ENCODE results near the gene FBXL20. TPM values are rescaled to one million over a fixed set of nuclear protein-coding genes. Genes with fewer than 3 reads are reported as not detected.
"Not testable (repeated sequence)": the region's sequence is repeated elsewhere in the genome, so short reads cannot be mapped to it uniquely, and the experiment has no call there.

Gene FBXL20
- total RNA-seq, 1 donor: 15.8 TPM

GRCh38 chr17:39357986-39358385 is 43.4 kb downstream of the FBXL20 start:
- H3K4me1 ChIP-seq (ENCODE audit: insufficient read depth, low read length): peaks cover 35% of the 10 kb centered on the region
- no peaks in the 10 kb centered on the region for H3K9me3 ChIP-seq (ENCODE audit: low read depth, low read length)
- H3K27me3 ChIP-seq (ENCODE audit: insufficient read depth, low read length): no peaks in the 10 kb centered on the region
- H3K4me3 ChIP-seq (ENCODE audit: low read length): no peak overlapping the region

DNA sequence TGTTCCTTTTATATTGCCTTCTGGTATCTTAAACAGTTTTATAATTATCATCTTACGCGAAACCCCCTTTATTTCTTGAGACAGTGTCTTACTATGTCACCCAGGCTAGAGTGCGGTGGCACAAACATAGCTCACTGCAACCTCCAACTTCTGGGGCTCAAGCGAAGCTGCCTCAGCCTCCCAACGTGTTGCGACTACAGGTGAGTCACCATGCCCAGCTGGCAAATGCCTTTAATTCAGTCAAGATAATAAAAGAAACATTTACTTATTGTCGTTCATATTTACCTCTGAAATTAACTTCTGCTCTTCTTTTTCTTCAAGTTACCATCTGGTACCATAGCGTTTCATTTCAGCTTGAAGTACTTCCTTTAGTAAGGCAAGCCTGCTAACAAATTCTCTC is 43.9 kb downstream of the FBXL20 start:
- Histone ChIP-seq H3K4me3 (ENCODE audit: low read length) (no peak overlapping the region), H3K9me3 (ENCODE audit: low read depth, low read length) (no peaks in the 10 kb centered on the region), H3K4me1 (ENCODE audit: insufficient read depth, low read length) (peaks cover 30% of the 10 kb centered on the region), H3K27me3 (ENCODE audit: insufficient read depth, low read length) (no peaks in the 10 kb centered on the region)

- no peak overlapping the region for H3K4me3 ChIP-seq (ENCODE audit: low read length)
- H3K4me1 ChIP-seq (ENCODE audit: insufficient read depth, low read length): peaks cover 12% of the 10 kb centered on the region
- H3K27me3 ChIP-seq (ENCODE audit: insufficient read depth, low read length): no peaks in the 10 kb centered on the region
- H3K9me3 ChIP-seq (ENCODE audit: low read depth, low read length): no peaks in the 10 kb centered on the region
Observed at GRCh38 chr17:39352986-39353385, 48.4 kb downstream of the FBXL20 start.

DNA sequence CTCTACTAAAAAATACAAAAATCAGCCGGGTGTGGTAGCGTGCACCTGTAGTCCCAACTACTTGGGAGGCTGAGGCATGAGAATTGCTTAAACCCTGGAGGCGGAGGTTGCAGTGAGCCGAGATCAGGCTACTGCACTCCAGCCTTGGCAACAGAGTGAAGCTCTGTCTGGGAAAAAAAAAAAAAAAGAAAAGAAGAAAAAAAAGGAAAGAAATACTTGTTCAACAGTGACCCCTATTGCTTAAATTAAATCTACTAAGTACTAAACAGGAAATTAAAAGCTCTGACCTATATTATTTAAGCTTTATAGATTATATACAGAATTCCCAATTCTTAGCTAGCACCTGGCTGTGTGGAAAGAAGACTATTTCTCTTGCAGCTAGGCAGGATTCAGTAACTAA is 48.9 kb downstream of the FBXL20 start:
- Histone ChIP-seq H3K4me1 (ENCODE audit: insufficient read depth, low read length) (peaks cover 12% of the 10 kb centered on the region), H3K27me3 (ENCODE audit: insufficient read depth, low read length) (no peaks in the 10 kb centered on the region), H3K9me3 (ENCODE audit: low read depth, low read length) (no peaks in the 10 kb centered on the region), H3K4me3 (ENCODE audit: low read length) (no peak overlapping the region)

DNA sequence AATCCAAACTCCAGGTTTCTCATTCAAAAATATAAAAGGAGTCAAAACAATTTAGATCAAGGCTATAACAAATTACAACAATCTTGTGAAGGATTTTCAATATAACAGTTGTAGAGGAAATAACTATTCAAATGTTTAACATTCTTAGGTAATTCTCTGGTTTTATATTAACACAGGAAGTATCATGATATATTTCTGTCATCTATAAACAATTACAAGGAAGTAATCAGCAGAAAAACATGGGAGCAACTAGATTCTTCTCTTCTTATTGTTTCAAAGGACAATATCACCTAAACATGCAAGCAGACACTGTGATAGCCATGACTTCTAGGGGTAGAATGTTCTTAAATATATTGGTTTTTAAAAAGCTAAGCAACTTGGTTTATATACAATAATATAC is 49.9 kb downstream of the FBXL20 start:
- H3K4me1 ChIP-seq (ENCODE audit: insufficient read depth, low read length): peaks cover 12% of the 10 kb centered on the region
- no peaks in the 10 kb centered on the region for H3K9me3 ChIP-seq (ENCODE audit: low read depth, low read length)
- H3K4me3 ChIP-seq (ENCODE audit: low read length): no peak overlapping the region
- H3K27me3 ChIP-seq (ENCODE audit: insufficient read depth, low read length): no peaks in the 10 kb centered on the region

DNA sequence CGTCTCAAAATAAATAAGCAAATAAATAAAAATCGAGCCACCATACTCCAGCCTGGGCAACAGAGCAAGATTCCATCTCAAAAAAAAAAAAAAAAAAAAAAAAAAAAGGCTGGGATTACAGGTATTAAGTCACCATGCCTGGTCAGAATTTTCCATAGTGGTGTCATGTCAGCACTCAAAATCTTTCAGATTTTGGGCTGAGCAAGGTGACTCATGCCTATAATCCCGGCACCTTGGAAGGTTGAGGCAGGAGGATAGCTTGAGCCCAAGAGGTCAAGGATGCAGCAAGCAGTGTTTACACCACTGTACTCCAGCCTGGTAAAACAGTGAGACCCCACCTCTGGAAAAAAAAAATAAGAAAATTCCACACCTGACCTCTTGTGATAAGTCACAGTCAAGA is 52.2 kb downstream of the FBXL20 start:
- Histone ChIP-seq H3K4me1 (ENCODE audit: insufficient read depth, low read length) (peaks cover 11% of the 10 kb centered on the region), H3K9me3 (ENCODE audit: low read depth, low read length) (no peaks in the 10 kb centered on the region), H3K4me3 (ENCODE audit: low read length) (no peak overlapping the region), H3K27me3 (ENCODE audit: insufficient read depth, low read length) (no peaks in the 10 kb centered on the region)

DNA sequence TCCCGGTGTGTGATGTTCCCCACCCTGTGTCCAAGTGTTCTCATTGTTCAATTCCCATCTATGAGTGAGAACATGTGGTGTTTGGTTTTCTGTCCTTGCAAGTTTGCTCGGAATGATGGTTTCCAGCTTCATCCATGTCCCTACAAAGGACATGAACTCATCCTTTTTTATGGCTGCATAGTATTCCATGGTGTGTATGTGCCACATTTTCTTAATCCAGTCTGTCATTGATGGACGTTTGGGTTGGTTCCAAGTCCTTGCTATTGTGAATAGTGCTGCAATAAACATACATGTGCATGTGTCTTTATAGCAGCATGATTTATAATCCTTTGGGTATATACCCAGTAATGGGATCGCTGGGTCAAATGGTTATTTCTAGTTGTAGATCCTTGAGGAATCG is 54.6 kb downstream of the FBXL20 start:
- not testable (repeated sequence) for H3K4me3 ChIP-seq (ENCODE audit: low read length); H3K9me3 ChIP-seq (ENCODE audit: low read depth, low read length); H3K27me3 ChIP-seq (ENCODE audit: insufficient read depth, low read length); H3K4me1 ChIP-seq (ENCODE audit: insufficient read depth, low read length)

- no peak overlapping the region for H3K4me3 ChIP-seq (ENCODE audit: low read length)
- H3K9me3 ChIP-seq (ENCODE audit: low read depth, low read length): no peaks in the 10 kb centered on the region
- H3K27me3 ChIP-seq (ENCODE audit: insufficient read depth, low read length): no peaks in the 10 kb centered on the region
- peaks cover 7% of the 10 kb centered on the region for H3K4me1 ChIP-seq (ENCODE audit: insufficient read depth, low read length)
Observed at GRCh38 chr17:39341541-39341940, 59.9 kb downstream of the FBXL20 start.

- Histone ChIP-seq H3K4me1 (ENCODE audit: insufficient read depth, low read length) (peaks cover 13% of the 10 kb centered on the region), H3K27me3 (ENCODE audit: insufficient read depth, low read length) (no peaks in the 10 kb centered on the region), H3K4me3 (ENCODE audit: low read length) (no peak overlapping the region), H3K9me3 (ENCODE audit: low read depth, low read length) (no peaks in the 10 kb centered on the region)
Observed at GRCh38 chr17:39340731-39341130, 60.7 kb downstream of the FBXL20 start.

GRCh38 chr17:39339272-39339671 is 62.2 kb downstream of the FBXL20 start:
- no peaks in the 10 kb centered on the region for H3K9me3 ChIP-seq (ENCODE audit: low read depth, low read length)
- no peaks in the 10 kb centered on the region for H3K27me3 ChIP-seq (ENCODE audit: insufficient read depth, low read length)
- peaks cover 24% of the 10 kb centered on the region for H3K4me1 ChIP-seq (ENCODE audit: insufficient read depth, low read length)
- H3K4me3 ChIP-seq (ENCODE audit: low read length): no peak overlapping the region

DNA sequence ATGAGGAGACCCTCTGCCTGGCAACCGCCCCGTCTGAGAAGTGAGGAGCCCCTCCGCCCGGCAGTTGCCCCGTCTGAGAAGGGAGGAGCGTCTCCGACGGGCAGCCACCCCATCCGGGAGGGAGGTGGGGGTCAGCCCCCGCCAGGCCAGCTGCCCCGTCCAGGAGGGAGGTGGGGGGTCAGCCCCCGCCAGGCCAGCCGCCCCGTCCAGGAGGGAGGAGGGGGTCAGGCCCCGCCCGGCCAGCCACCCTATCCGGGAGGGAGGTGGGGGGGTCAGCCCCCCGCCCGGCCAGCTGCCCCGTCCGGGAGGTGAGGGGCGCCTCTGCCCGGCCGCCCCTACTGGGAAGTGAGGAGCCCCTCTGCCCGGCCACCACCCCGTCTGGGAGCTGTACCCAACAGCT is 63.8 kb downstream of the FBXL20 start:
- not testable (repeated sequence) for H3K4me3 ChIP-seq (ENCODE audit: low read length); H3K27me3 ChIP-seq (ENCODE audit: insufficient read depth, low read length); H3K9me3 ChIP-seq (ENCODE audit: low read depth, low read length)
- peaks cover 24% of the 10 kb centered on the region for H3K4me1 ChIP-seq (ENCODE audit: insufficient read depth, low read length)

- H3K4me1 ChIP-seq (ENCODE audit: insufficient read depth, low read length): peaks cover 24% of the 10 kb centered on the region
- H3K27me3 ChIP-seq (ENCODE audit: insufficient read depth, low read length): no peaks in the 10 kb centered on the region
- H3K9me3 ChIP-seq (ENCODE audit: low read depth, low read length): no peaks in the 10 kb centered on the region
- H3K4me3 ChIP-seq (ENCODE audit: low read length): no peak overlapping the region
Observed at GRCh38 chr17:39335704-39336223, 65.7 kb downstream of the FBXL20 start.

DNA sequence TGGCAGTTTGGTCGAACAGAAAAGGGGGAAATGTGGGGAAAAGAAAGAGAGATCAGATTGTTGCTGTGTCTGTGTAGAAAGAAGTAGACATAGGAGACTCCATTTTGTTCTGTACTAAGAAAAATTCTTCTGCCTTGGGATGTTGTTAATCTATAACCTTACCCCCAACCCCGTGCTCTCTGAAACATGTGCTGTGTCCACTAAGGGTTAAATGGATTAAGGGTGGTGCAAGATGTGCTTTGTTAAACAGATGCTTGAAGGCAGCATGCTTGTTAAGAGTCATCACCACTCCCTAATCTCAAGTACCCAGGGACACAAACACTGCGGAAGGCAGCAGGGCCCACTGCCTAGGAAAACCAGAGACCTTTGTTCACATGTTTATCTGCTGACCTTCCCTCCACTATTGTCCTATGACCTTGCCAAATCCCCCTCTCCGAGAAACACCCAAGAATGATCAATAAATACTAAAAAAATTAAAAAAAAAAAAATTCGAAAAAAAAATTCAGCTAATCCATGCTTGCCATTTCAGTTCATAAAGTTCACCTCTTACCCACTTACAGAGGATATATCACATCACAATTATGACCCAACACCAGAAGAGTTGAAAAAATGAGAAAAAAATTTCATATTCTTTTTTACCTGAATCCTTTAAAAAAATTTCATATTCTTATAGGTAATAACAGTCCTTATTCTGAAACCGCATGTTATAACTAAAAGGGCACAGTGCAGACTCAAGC is 67.2 kb downstream of the FBXL20 start:
- H3K9me3 ChIP-seq (ENCODE audit: low read depth, low read length); H3K27me3 ChIP-seq (ENCODE audit: insufficient read depth, low read length); H3K4me3 ChIP-seq (ENCODE audit: low read length): not testable (repeated sequence)
- peaks cover 21% of the 10 kb centered on the region for H3K4me1 ChIP-seq (ENCODE audit: insufficient read depth, low read length)

- H3K4me3 ChIP-seq (ENCODE audit: low read length): no peak overlapping the region
- H3K4me1 ChIP-seq (ENCODE audit: insufficient read depth, low read length): peaks cover 17% of the 10 kb centered on the region
- H3K9me3 ChIP-seq (ENCODE audit: low read depth, low read length): no peaks in the 10 kb centered on the region
- no peaks in the 10 kb centered on the region for H3K27me3 ChIP-seq (ENCODE audit: insufficient read depth, low read length)
Observed at GRCh38 chr17:39332092-39332491, 69.3 kb downstream of the FBXL20 start.

DNA sequence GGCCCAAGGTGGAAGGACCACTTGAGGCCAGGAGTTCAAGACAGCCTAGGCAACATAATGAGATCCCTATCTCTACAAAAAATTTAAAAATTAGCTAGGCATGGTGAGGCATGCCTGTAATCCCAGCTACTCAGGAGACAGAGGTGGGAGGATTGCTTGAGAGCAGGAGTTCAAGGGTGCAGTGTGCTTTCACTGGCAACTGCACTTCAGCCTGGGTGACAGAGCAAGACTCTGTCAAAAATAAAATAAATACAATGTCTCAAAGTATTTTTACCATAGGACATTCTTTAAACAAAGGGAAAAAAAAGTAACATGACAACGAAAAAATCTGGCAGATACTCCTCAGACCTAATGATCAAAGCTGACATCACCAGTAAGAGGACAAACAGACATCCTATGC is 72.6 kb downstream of the FBXL20 start:
- Histone ChIP-seq H3K27me3 (ENCODE audit: insufficient read depth, low read length) (no peaks in the 10 kb centered on the region), H3K4me1 (ENCODE audit: insufficient read depth, low read length) (peaks cover 14% of the 10 kb centered on the region), H3K9me3 (ENCODE audit: low read depth, low read length) (no peaks in the 10 kb centered on the region)

DNA sequence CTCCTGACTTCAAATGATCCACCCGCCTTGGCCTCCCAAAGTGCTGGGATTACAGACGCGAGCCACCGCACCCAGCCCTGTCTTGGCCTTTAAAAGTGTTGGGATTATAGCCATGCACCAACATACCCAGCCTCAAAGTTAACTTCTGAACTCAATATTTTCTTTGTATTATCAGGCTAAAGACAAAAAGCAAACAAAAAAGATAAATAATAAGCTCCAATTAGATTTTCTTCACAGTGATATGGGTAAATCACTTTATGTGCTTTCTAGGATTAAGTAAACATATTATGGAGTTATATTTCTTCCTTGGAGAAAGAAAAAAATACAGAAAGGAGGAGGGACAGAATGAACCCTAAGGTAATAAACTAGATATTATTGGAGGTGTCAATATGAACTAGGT is 74.3 kb downstream of the FBXL20 start:
- no peaks in the 10 kb centered on the region for H3K9me3 ChIP-seq (ENCODE audit: low read depth, low read length)
- H3K4me3 ChIP-seq (ENCODE audit: low read length): no peak overlapping the region
- no peaks in the 10 kb centered on the region for H3K27me3 ChIP-seq (ENCODE audit: insufficient read depth, low read length)
- peaks cover 14% of the 10 kb centered on the region for H3K4me1 ChIP-seq (ENCODE audit: insufficient read depth, low read length)

More for the DNA sequence above, 72.6 kb downstream of the FBXL20 start:
- H3K4me3 ChIP-seq (ENCODE audit: low read length): no peak overlapping the region

Measured in mononuclear cell (primary cell).